Activated CD4-positive, CD25-positive, alpha-beta regulatory T cell treated with anti-CD3 and anti-CD28 coated beads, Interleukin-2, amount 50 U/mL, for 72 hours (primary cell): ENCODE results near the gene SCN1B.

ENCODE experiments used
- DNase-seq: peaks from one replicate; pipeline ENCODE4 v3.0.0; 2021

SCN1B gene

GRCh38 chr19:35079826-35080225 lies 49.6 kb downstream of the SCN1B start:
- DNase-seq, result no peak

GRCh38 chr19:35080613-35081170 lies 50.4 kb downstream of the SCN1B start:
- no peak for DNase-seq

GRCh38 chr19:35081201-35081600 lies 50.9 kb downstream of the SCN1B start:
- DNase-seq, result no peak

GRCh38 chr19:35083691-35084508 lies 53.6 kb downstream of the SCN1B start:
- DNase-seq, result no peak

- DNase-seq, result no peak
These were observed 54.2 kb downstream of the SCN1B start for GRCh38 chr19:35084509-35084762.

- no peak for DNase-seq
These were observed 55.7 kb downstream of the SCN1B start for GRCh38 chr19:35085947-35086346.

- DNase-seq, result no peak
These were observed 56.2 kb downstream of the SCN1B start for GRCh38 chr19:35086455-35086854.

- DNase-seq, result no peak
These were observed 57.1 kb downstream of the SCN1B start for GRCh38 chr19:35087393-35087792.

- no peak for DNase-seq
These were observed 58.1 kb downstream of the SCN1B start for GRCh38 chr19:35088131-35088913.

GRCh38 chr19:35089554-35089953 lies 59.3 kb downstream of the SCN1B start:
- DNase-seq, result no peak
